A549 (cell line): ENCODE measurements around the gene TMEM59. TPM values are rescaled to one million over a fixed set of nuclear protein-coding genes. Genes with fewer than 3 reads are reported as not detected.

Experiments
- ATAC-seq, 2 experiments: fragments of 200-7000 bp in 1 of 2; fragments of >200 bp in 1 of 2; cut with Nextera tagmentation in 1 of 2; cut with Tn5 transposase in 1 of 2; 3 replicates each; pipeline versions ENCODE4 v1.8.0 to v1.9.1; 2018 to 2020; ENCODE audit warnings: mild to moderate bottlenecking in 1 of 2, moderate library complexity in 1 of 2
- CTCF ChIA-PET: fragments of 300-600 bp; sonication (Branson Sonifier 250); formaldehyde crosslinking; extraction: SDS; loops from one replicate; lab custom pipeline; 2021; ENCODE audit warnings: antibody characterized with exemption, inconsistent platforms; lab: Yijun Ruan, JAX
- POLR2A ChIA-PET: fragments of 350-600 bp; formaldehyde crosslinking; extraction: SDS; loops from one replicate; lab custom pipeline; 2021; ENCODE audit warnings: antibody characterized with exemption, inconsistent platforms; lab: Yijun Ruan, JAX
- DNase-seq, 2 experiments: peaks; one replicate each; pipeline versions ENCODE4 v3.0.0 to v3.0.0-alpha.2; 2011 to 2016; ENCODE audit warnings: low read depth in 1 of 2, low spot score in 1 of 2
- FAIRE-seq: peaks from 2 replicates; lab custom pipeline; 2011; peaks lifted over from hg19 to GRCh38; lab: Jason Lieb, UNC
- H3K27ac ChIP-seq, 2 experiments: fragments of >200 bp; sonication (Bioruptor Twin); formaldehyde crosslinking; 3 replicates each; pipeline ENCODE4 v1.5.1; 2016 to 2017
- H3K4me1 ChIP-seq: fragments of >200 bp; sonication (Bioruptor Twin); formaldehyde crosslinking; 3 replicates; pipeline ENCODE4 v1.6.1; 2016
- H3K4me2 ChIP-seq: fragments of >200 bp; sonication (Bioruptor Twin); formaldehyde crosslinking; 3 replicates; pipeline ENCODE4 v1.6.1; 2016
- H3K4me3 ChIP-seq: fragments of >200 bp; sonication (Bioruptor Twin); formaldehyde crosslinking; 3 replicates; pipeline ENCODE4 v1.5.1; 2016
- H3K9me3 ChIP-seq: fragments of >200 bp; sonication (Bioruptor Twin); formaldehyde crosslinking; 3 replicates; pipeline ENCODE4 v1.6.1; 2016
- CBX2 ChIP-seq: fragments of 200-600 bp; sonication (generic); IDR thresholded peaks from 2 replicates; pipeline ENCODE4 v1.6.1; 2016; ENCODE audit warnings: low read depth, mild to moderate bottlenecking, borderline replicate concordance
- CBX8 ChIP-seq: fragments of 200-600 bp; sonication (generic); IDR thresholded peaks from 2 replicates; pipeline ENCODE4 v1.6.1; 2016
- CEBPB ChIP-seq, 2 experiments: fragments of >200 bp in 1 of 2; sonication (Bioruptor Twin) in 1 of 2; formaldehyde crosslinking in 1 of 2; IDR thresholded peaks; 2 replicates each; pipeline ENCODE4 v1.6.1; 2012 to 2016
- FOSB ChIP-seq: fragments of 250-450 bp; sonication (Bioruptor Pico); IDR thresholded peaks from 2 replicates; pipeline ENCODE4 v1.5.0; 2020; ENCODE audit warnings: mild to moderate bottlenecking, moderate library complexity
- FOXS1 ChIP-seq: fragments of 250-450 bp; sonication (Bioruptor Pico); IDR thresholded peaks from 2 replicates; pipeline ENCODE4 v1.5.0; 2020; ENCODE audit warnings: mild to moderate bottlenecking, moderate library complexity
- GATA3 ChIP-seq: IDR thresholded peaks from 2 replicates; pipeline ENCODE4 v1.6.1; 2012; ENCODE audit warnings: borderline replicate concordance
- HOXB13 ChIP-seq: fragments of 250-450 bp; sonication (Bioruptor Pico); IDR thresholded peaks from 2 replicates; pipeline ENCODE4 v1.5.0; 2020; ENCODE audit warnings: low read depth, mild to moderate bottlenecking, moderate library complexity
- JUN ChIP-seq, 2 experiments: fragments of >200 bp; sonication (Bioruptor Twin); formaldehyde crosslinking; IDR thresholded peaks; 2 replicates in 1 of 2; 3 replicates in 1 of 2; pipeline ENCODE4 v1.6.1; 2016 to 2017
- MAFK ChIP-seq: fragments of 450-650 bp; IDR thresholded peaks from 2 replicates; pipeline ENCODE4 v1.6.1; 2014; ENCODE audit not compliant: partially characterized antibody
- MAZ ChIP-seq: fragments of 150-350 bp; IDR thresholded peaks from 2 replicates; pipeline ENCODE4 v1.6.1; 2014; ENCODE audit warnings: antibody characterized with exemption, low read depth, low read length, borderline replicate concordance
- NFE2L2 ChIP-seq: fragments of 150-350 bp; conservative IDR thresholded peaks from 2 replicates; pipeline ENCODE4 v1.6.1; 2014; ENCODE audit warnings: low read length
- NPAS2 ChIP-seq: fragments of 250-450 bp; sonication (Bioruptor Pico); IDR thresholded peaks from 2 replicates; pipeline ENCODE4 v1.8.0; 2022; ENCODE audit warnings: mild to moderate bottlenecking, moderate library complexity, borderline replicate concordance
- PHF8 ChIP-seq: fragments of 200-600 bp; sonication (generic); IDR thresholded peaks from 2 replicates; pipeline ENCODE4 v1.6.1; 2016; ENCODE audit warnings: low read depth, mild to moderate bottlenecking, antibody characterized with exemption, moderate library complexity, borderline replicate concordance
- RARB ChIP-seq: fragments of 250-450 bp; sonication (Bioruptor Pico); IDR thresholded peaks from 2 replicates; pipeline ENCODE4 v1.8.0; 2021; ENCODE audit warnings: mild to moderate bottlenecking, moderate library complexity
- SMC3 ChIP-seq: fragments of >200 bp; sonication (Bioruptor Twin); formaldehyde crosslinking; IDR thresholded peaks from 3 replicates; pipeline ENCODE4 v1.6.1; 2018; ENCODE audit warnings: inconsistent platforms
- TFCP2L1 ChIP-seq: fragments of 250-450 bp; sonication (Bioruptor Pico); IDR thresholded peaks from 2 replicates; pipeline ENCODE4 v1.5.0; 2021; ENCODE audit warnings: mild to moderate bottlenecking
- TP53 ChIP-seq: fragments of 250-450 bp; sonication (Bioruptor Pico); IDR thresholded peaks from 2 replicates; pipeline ENCODE4 v1.5.0; 2021; ENCODE audit warnings: mild to moderate bottlenecking, moderate library complexity
- ZC3H11A ChIP-seq: fragments of 450-650 bp; IDR thresholded peaks from 2 replicates; pipeline ENCODE4 v1.6.1; 2014; ENCODE audit warnings: antibody characterized with exemption, mild to moderate bottlenecking
- ZNF302 ChIP-seq: fragments of 250-450 bp; sonication (Bioruptor Pico); IDR thresholded peaks from 2 replicates; pipeline ENCODE4 v1.9.0; 2021; ENCODE audit warnings: inconsistent platforms, mild to moderate bottlenecking, moderate library complexity
- ZSCAN20 ChIP-seq: fragments of 250-450 bp; sonication (Bioruptor Pico); IDR thresholded peaks from 2 replicates; pipeline ENCODE4 v1.8.0; 2022; ENCODE audit warnings: mild to moderate bottlenecking, moderate library complexity
- WGBS: methylation state at CpG from one replicate; pipeline ENCODE4 v1.1.6; 2017; ENCODE audit errors: missing lambda C conversion rate; 5-methylcytosine and 5-hydroxymethylcytosine counted together
- polyA plus RNA-seq, 4 experiments: library from polyadenylated mRNA; depleted of rRNA in 3 of 4; stranded (reverse); fragments of >200 nt; fragmentation: RNase III in 1 of 4; extraction: RNeasy Plus Mini Kit Qiagen cat#74134 plus additional on column Dnase treatment in 1 of 4; gene quantifications; 2 replicates in 3 of 4; 3 replicates in 1 of 4; pipeline ENCODE4 v1.2.3, GENCODE V29; 2011 to 2017
- TF ChIP-seq, protein P1 (sequence below): fragments of >200 bp; sonication (Bioruptor Twin); formaldehyde crosslinking; IDR thresholded peaks from 2 replicates; pipeline ENCODE4 v1.6.1; 2016
- TF ChIP-seq, protein P2 (sequence below): IDR thresholded peaks from 2 replicates; pipeline ENCODE4 v1.6.1; 2012; ENCODE audit warnings: low read depth, borderline replicate concordance
- TF ChIP-seq, protein P3 (sequence below): fragments of 200-600 bp; sonication (generic); IDR thresholded peaks from 2 replicates; pipeline ENCODE4 v1.6.1; 2016; ENCODE audit warnings: antibody characterized with exemption, mild to moderate bottlenecking, moderate library complexity

Gene TMEM59
- polyA plus RNA-seq, 2 of the 4 experiments (the other 2 are of a cell fraction), result 114 to 225 TPM

DNA sequence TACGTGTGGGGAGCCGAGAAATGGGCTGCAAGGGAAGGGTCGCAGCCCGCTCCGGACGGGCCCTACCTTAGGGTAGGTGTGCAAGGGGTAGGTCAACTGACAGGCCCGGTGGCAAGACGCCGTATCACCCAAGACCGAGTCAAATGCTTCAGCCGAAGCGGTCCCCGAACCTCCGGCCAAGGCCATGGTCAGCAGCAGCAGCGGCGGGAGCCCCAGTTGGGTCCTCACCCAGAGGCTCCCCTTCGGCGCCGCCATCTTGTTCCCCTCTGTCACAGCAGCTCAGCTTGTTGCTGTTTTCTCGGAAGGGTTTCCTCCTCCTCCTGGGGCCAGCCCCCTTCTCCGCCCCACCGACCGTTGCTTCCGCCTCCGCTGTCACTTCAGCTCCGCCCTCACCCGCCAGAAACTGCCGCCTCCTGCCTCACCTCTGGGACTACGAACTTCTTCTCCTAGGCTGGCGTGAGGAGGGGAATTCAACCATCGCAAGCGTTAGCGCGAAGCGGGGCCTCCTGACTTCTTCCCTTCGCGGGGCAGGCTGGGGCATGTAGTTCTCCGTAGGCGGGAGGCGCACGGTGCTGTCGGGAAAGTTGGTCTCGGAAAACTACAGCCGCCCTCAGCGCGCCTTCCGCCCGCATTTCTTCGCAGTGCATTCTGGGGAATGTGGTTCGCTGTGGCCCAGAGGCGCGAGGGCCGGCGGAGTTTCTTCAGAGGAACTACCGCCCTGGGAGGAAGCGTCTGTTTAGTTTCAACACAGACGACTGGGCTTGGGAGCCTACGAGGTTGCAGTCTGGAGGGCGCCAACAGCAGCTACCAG, at the start of gene TMEM59, which contains the start of gene TCEANC2 (continued):
- no peak for TF ChIP-seq TP53 (CRISPR knock-in tag)

GRCh38 chr1:54100500-54100899, 47.5 kb upstream of the TMEM59 start:
- H3K27ac ChIP-seq, result no peak overlapping the region
- TF ChIP-seq ZNF302 (CRISPR knock-in tag) (no peak), PHF8 (no peak), FOSB (CRISPR knock-in tag) (no peak), TFCP2L1 (CRISPR knock-in tag) (no peak), ZC3H11A (no peak), MAZ (no peak), GATA3 (no peak)
- CTCF ChIA-PET, result interaction anchor here (0.9 kb wide), 1 partner anchor 11 kb away, joined by 3 read pairs; no protein-coding TSS in a partner anchor
- H3K4me1 ChIP-seq, result no peaks in the 10 kb centered on the region
- ATAC-seq, result no peak
- H3K9me3 ChIP-seq, result no peaks in the 10 kb centered on the region
- H3K4me2 ChIP-seq, result no peak overlapping the region
- H3K4me3 ChIP-seq, result no peak overlapping the region
- POLR2A ChIA-PET, result interaction anchor here (0.7 kb wide), 1 partner anchor 358 kb away, joined by 3 read pairs; no protein-coding TSS in a partner anchor
- WGBS, result 67% methylated on average over 2 of the region's 2 CpGs
- DNase-seq, result no peak
- no peak for FAIRE-seq

- TF ChIP-seq FOXS1 (CRISPR knock-in tag) (no peak), ZSCAN20 (CRISPR knock-in tag) (no peak)
- CTCF ChIA-PET, result interaction anchor here (0.5 to 2.4 kb wide), 7 partner anchors 9 to 524 kb away, joined by 3 to 9 read pairs (median 3); no protein-coding TSS in a partner anchor
- H3K27ac ChIP-seq, result no peak overlapping the region
- no peak overlapping the region for H3K4me3 ChIP-seq
- FAIRE-seq (no peak), DNase-seq (no peak), ATAC-seq (no peak)
- 0 out of 3 replicates have a peak, but pooled peaks cover 3% of the 10 kb centered on the region for H3K4me1 ChIP-seq
- POLR2A ChIA-PET, result no interaction called here
- no peak overlapping the region for H3K4me2 ChIP-seq
- 85% methylated on average over 6 of the region's 6 CpGs for WGBS
- H3K9me3 ChIP-seq, result no peaks in the 10 kb centered on the region
Observed at GRCh38 chr1:54099061-54099610, 46.1 kb upstream of the TMEM59 start.

DNA sequence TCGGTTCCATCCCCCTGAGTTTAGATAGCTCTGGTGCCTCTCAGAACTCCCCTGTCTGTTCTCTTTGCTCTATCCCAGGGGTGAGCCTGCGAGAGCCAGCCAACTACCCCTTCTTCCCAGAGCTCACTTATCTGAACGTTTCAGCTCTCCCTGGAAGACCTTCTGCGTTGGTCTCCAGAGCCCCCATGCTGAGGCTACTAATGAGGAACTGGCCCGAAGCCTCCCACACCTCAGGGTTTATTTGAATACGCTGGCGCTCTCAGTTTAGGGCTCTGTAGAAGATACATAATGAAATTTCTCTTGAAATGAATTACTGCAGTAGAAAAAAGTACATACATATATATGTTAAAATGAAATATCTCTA, 43.9 kb upstream of the TMEM59 start:
- DNase-seq (no peak), ATAC-seq (no peak), FAIRE-seq (no peak)
- H3K4me1 ChIP-seq, result 0 out of 3 replicates have a peak, but pooled peaks cover 3% of the 10 kb centered on the region
- TF ChIP-seq, protein P1, sequence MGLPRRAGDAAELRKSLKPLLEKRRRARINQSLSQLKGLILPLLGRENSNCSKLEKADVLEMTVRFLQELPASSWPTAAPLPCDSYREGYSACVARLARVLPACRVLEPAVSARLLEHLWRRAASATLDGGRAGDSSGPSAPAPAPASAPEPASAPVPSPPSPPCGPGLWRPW, result no peak
- TF ChIP-seq HOXB13 (CRISPR knock-in tag) (no peak), CBX2 (no peak)
- TF ChIP-seq, protein P2, sequence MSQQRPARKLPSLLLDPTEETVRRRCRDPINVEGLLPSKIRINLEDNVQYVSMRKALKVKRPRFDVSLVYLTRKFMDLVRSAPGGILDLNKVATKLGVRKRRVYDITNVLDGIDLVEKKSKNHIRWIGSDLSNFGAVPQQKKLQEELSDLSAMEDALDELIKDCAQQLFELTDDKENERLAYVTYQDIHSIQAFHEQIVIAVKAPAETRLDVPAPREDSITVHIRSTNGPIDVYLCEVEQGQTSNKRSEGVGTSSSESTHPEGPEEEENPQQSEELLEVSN, result no peak
- ChIA-PET CTCF (no interaction called here), POLR2A (no interaction called here)
- WGBS, result 78% methylated on average over 7 of the region's 7 CpGs
- H3K4me2 ChIP-seq, result no peak overlapping the region
- no peak overlapping the region for H3K4me3 ChIP-seq
- no peaks in the 10 kb centered on the region for H3K9me3 ChIP-seq
- no peak overlapping the region for H3K27ac ChIP-seq

DNA sequence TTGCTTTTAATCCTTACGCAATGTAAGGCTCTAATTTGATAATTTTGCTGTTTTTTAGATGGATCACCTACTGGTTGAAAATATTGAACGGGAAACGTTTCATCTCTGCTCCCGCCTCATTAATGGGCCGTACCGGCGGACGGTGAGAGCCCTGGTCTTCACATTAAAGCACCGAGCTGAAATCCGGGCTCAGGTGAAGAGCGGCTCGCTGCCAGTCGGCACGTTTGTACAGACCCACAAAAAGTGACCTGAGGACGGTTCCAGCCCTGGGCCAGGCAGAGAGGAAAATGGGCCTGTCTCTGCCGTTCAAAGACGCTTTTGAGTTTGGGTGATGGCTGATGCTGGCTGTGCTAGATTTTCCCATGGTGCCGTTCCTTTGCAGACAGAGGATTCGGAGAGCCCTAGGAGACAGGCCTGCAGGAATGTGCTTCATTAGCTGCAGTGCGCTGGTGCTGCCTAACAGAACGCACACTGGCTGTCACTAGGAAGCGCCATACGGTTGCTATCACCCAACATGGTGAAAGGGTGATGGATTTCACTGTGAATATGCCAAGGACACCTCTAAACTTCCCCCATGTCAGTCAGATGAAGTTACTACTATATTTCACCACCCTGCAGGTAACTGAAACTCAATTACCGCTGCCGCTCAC, 43.3 kb upstream of the TMEM59 start:
- no peak overlapping the region for H3K4me3 ChIP-seq
- POLR2A ChIA-PET, result no interaction called here
- FAIRE-seq (no peak), ATAC-seq (no peak), DNase-seq (no peak)
- H3K9me3 ChIP-seq, result no peaks in the 10 kb centered on the region
- 93% methylated on average over 25 of the region's 25 CpGs for WGBS
- H3K4me2 ChIP-seq, result no peak overlapping the region
- H3K4me1 ChIP-seq, result 0 out of 3 replicates have a peak, but pooled peaks cover 3% of the 10 kb centered on the region
- no peak overlapping the region for H3K27ac ChIP-seq
- CTCF ChIA-PET, result no interaction called here
- TF ChIP-seq NFE2L2, result no peak
- TF ChIP-seq SMC3, result no peak
- TF ChIP-seq RARB (CRISPR knock-in tag), result no peak
- TF ChIP-seq, protein P3, sequence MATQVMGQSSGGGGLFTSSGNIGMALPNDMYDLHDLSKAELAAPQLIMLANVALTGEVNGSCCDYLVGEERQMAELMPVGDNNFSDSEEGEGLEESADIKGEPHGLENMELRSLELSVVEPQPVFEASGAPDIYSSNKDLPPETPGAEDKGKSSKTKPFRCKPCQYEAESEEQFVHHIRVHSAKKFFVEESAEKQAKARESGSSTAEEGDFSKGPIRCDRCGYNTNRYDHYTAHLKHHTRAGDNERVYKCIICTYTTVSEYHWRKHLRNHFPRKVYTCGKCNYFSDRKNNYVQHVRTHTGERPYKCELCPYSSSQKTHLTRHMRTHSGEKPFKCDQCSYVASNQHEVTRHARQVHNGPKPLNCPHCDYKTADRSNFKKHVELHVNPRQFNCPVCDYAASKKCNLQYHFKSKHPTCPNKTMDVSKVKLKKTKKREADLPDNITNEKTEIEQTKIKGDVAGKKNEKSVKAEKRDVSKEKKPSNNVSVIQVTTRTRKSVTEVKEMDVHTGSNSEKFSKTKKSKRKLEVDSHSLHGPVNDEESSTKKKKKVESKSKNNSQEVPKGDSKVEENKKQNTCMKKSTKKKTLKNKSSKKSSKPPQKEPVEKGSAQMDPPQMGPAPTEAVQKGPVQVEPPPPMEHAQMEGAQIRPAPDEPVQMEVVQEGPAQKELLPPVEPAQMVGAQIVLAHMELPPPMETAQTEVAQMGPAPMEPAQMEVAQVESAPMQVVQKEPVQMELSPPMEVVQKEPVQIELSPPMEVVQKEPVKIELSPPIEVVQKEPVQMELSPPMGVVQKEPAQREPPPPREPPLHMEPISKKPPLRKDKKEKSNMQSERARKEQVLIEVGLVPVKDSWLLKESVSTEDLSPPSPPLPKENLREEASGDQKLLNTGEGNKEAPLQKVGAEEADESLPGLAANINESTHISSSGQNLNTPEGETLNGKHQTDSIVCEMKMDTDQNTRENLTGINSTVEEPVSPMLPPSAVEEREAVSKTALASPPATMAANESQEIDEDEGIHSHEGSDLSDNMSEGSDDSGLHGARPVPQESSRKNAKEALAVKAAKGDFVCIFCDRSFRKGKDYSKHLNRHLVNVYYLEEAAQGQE, result no peak
- no peak for TF ChIP-seq NPAS2 (CRISPR knock-in tag)
- no peak for TF ChIP-seq MAZ
- TF ChIP-seq CBX8, result no peak
- TF ChIP-seq MAFK, result no peak
- no peak for TF ChIP-seq JUN (IDR thresholded peaks at IDR 0.05)
- no peak for TF ChIP-seq CEBPB (IDR thresholded peaks at IDR 0.05)
